Stimulated activated CD8-positive, alpha-beta memory T cell treated with anti-CD3 and anti-CD28 coated beads, Interleukin-12 subunit alpha, Interleukin-12 subunit beta, amount 100 ng/mL, for 4 hours (primary cell): ENCODE results near the gene EXOSC10.

Experiments
- DNase-seq: peaks from one replicate; pipeline ENCODE4 v3.0.0-alpha.2; 2020; ENCODE audit warnings: low read depth

Gene EXOSC10

GRCh38 chr1:11099310-11100148, at the start of gene EXOSC10:
Gene EXOSC10 (minus strand): TSS chr1:11099869. CDS start chr1:11099831, 38 bp downstream.
- DNase-seq, result peak; percentile 93

DNA sequence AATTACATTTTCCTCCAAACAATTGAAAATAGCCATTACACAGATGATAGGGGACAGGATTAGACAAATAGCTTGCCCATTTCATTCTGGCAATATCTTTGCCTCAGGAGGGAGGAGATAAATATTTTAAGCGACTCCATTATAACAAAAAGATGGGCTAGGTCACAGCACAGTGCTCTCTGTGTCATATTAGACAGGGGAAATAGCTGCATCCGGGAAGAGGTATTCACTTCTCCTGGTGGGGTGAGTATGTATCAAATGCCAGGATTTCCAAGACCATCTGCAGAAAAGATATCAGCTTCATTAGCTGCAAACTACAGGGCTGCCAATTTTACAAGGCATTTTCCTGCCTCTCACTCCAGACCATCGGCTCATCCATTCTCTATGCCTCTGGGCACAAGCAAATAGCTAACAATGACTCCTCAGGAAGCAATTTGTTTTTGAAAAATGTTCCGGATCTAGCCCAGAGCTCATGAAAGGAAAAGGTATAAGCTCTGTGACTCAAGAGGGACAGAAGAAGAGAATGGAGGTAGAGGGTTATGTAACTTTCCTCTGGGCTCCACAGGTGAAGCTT, 47.6 kb upstream of the EXOSC10 start:
- DNase-seq, result no peak

- DNase-seq, result no peak
Measured at GRCh38 chr1:11145741-11146140, 46.1 kb upstream of the EXOSC10 start.

GRCh38 chr1:11144570-11145256, 45.0 kb upstream of the EXOSC10 start:
- no peak for DNase-seq

- DNase-seq, result no peak
Measured at GRCh38 chr1:11143907-11144306, 44.2 kb upstream of the EXOSC10 start.

DNA sequence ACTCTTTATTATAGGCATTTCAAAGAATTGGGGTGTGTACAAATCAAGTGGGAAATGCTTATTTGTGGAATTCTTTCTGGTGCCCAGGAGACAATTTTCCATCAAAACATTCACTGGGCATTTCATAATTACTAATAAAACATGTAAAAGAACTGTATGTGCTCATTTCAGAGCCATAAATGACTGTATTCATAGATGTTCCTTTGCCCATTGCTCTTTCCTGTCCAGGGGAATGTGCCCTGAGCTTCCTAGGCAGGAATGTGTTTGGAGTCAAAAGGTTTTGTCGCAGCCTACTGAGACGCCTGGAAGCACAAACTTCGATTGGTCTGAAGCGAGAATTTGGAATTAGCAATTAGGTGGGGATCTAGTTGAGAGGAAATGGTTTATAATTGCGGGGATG, 43.7 kb upstream of the EXOSC10 start:
- no peak for DNase-seq

GRCh38 chr1:11142618-11143391, 43.1 kb upstream of the EXOSC10 start:
- DNase-seq, result no peak

DNA sequence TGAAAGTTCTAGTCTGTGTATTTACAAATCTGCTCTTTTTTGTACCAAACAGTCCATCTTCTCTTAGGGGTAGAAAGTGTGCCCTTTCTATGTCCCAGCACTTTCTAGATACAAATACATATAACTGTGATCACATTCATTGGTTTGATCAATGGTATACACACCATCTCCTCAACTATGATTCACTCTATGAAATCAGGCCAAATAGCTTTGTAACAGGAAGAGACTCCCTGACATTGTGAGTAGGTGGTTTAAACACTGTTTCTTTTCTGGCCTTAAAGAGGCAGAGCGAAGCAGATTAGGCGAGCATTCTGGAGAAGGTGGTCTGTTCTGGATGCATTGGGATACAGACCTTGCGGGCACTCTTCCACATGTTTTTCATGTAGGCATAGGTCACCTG, 39.3 kb upstream of the EXOSC10 start:
- no peak for DNase-seq

- DNase-seq, result no peak
Measured at GRCh38 chr1:11138029-11138428, 38.4 kb upstream of the EXOSC10 start.

GRCh38 chr1:11134898-11135266, 35.2 kb upstream of the EXOSC10 start:
- DNase-seq, result no peak

DNA sequence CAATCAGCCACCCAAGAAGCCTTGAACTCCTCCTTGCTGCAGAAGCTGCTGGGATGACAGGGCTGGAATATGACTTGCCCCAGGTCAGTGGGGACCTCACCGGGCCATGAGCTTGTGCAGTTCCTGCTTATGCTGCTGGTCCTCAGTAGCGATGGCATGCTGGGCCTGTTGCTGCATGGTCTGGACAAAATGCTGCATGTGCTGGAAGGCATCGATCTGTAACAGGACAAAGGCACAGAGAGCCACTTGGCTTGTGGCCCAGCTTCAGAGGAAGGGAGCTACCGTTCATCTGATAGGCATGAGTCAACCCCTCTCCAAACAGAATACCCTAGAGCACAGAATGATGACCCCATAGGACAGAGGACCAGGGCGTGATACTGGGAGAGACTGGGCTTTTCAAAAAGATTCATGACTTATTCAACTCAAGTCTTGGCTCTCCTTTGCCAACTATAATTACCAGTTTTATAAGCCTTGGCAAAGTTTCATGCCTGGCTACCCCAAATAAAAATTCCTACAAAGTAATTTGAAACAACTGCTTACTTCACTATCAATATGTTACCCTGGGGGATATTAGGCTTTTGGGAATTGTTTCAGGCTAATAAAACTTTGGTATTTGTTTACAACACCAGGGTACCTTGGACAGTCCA, 34.7 kb upstream of the EXOSC10 start:
- DNase-seq, result no peak

GRCh38 chr1:11132563-11133293, 33.1 kb upstream of the EXOSC10 start:
- DNase-seq, result no peak

GRCh38 chr1:11131816-11132215, 32.1 kb upstream of the EXOSC10 start:
- no peak for DNase-seq

DNA sequence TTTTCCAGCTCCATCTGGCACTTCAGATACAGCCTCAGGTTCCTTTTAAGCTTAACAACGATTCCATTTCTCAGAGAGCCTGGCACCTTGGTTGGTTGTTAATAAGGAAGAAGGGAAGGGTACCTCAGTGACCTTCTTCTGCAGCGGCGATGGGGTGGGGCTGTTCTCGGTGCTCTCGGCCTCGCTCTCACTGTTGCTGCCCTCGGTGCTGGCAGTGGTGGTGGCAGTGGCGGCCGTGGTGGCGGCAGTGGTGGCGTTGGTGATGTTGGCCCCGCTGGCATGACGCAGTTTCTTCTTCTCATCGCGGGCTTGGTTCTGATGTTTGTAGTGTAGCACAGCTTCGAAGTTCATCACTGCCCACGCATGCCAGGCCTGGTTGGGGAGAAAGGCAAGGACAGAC, 30.7 kb upstream of the EXOSC10 start:
- no peak for DNase-seq

DNA sequence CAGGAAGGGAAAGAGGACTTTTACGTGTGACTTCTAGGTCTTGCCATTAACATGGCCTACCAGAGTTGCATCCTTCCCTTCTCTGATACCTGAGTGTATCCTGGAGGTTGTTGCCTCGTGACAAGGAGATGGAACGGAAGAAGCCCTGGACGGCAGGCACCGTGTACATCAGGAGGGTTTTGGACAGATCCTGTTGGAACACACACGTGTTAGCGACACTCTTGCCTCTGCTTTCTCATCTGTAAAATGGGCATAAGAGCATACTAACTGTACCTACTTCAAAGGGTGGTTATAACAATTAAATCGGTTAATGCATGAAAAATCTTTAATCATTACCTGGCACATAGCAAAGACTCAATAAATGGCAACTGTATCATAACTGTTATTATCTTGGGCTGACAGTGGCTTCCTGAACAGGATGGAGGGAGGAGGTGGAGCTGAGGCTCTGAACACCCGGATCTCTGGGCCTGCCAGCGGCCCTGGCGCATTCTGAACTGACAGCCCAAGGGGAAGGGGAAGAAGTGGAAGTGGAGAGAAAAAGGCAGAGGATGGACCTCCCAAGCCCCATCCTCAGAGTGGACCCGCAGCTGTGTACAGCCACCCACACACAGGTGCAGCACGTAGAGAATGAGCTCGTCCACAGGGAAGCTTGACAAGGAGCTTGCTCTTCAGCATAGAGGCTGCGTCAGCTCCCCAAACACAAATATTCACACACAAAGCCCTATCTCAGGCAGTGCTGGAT, 30.2 kb upstream of the EXOSC10 start:
- DNase-seq, result no peak

GRCh38 chr1:11126569-11126968, 26.9 kb upstream of the EXOSC10 start:
- DNase-seq, result no peak

- no peak for DNase-seq
Measured at GRCh38 chr1:11125931-11126330, 26.3 kb upstream of the EXOSC10 start.

DNA sequence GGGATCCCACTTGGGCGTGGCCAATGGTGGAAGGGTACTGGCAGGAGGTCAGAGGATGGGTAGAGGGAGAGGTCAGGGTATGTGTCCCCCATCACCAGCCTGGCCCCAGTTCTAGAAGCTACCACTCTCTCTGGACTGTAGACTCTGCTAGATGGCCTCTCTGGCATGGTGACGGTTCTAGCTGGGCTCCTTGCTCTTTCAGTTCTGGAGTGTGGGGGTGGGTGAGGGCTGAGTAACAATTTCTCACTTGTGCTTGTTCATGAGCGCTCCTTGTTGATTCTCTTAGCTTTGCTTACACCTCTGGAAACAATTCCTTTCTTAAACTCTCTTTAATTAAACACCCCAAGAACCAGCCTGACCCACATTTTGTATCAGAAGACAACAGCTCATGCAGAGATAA, 25.3 kb upstream of the EXOSC10 start:
- no peak for DNase-seq

- no peak for DNase-seq
Measured at GRCh38 chr1:11116318-11116717, 16.6 kb upstream of the EXOSC10 start.

GRCh38 chr1:11114966-11115365, 15.3 kb upstream of the EXOSC10 start:
- no peak for DNase-seq
